Measurements from ENCODE around the gene MACROH2A2.

Gene MACROH2A2

GRCh38 chr10:70109064-70109729 is 56.6 kb downstream of the MACROH2A2 start:
- Histone ChIP-seq H3K9me3 (ENCODE audit: insufficient read depth, low read length) (no peaks in the 10 kb centered on the region), H3K4me3 (ENCODE audit: low read length) (no peak overlapping the region), H3K4me2 (ENCODE audit: low read length) (no peak overlapping the region), H3K27me3 (ENCODE audit: low read depth, low read length) (no peaks in the 10 kb centered on the region), H2AFZ (ENCODE audit: low read depth, low read length) (no peak overlapping the region), H3K27ac (ENCODE audit: low read length) (no peak overlapping the region), H4K20me1 (ENCODE audit: insufficient read depth, low read length) (no peaks in the 10 kb centered on the region), H3K79me2 (ENCODE audit: low read length) (no peaks in the 10 kb centered on the region), H3K4me1 (ENCODE audit: low read length) (peaks cover 8% of the 10 kb centered on the region), H3K36me3 (replicated peaks; ENCODE audit: low read depth, low read length) (no peaks in the 10 kb centered on the region), H3K9ac (ENCODE audit: low read length) (no peak overlapping the region)
- TF ChIP-seq EZH2phosphoT487 (IDR thresholded peaks at IDR 0.05; ENCODE audit: low read depth) = no peak
- TF ChIP-seq, protein P1, sequence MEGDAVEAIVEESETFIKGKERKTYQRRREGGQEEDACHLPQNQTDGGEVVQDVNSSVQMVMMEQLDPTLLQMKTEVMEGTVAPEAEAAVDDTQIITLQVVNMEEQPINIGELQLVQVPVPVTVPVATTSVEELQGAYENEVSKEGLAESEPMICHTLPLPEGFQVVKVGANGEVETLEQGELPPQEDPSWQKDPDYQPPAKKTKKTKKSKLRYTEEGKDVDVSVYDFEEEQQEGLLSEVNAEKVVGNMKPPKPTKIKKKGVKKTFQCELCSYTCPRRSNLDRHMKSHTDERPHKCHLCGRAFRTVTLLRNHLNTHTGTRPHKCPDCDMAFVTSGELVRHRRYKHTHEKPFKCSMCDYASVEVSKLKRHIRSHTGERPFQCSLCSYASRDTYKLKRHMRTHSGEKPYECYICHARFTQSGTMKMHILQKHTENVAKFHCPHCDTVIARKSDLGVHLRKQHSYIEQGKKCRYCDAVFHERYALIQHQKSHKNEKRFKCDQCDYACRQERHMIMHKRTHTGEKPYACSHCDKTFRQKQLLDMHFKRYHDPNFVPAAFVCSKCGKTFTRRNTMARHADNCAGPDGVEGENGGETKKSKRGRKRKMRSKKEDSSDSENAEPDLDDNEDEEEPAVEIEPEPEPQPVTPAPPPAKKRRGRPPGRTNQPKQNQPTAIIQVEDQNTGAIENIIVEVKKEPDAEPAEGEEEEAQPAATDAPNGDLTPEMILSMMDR (IDR thresholded peaks at IDR 0.05; ENCODE audit: low read depth, low read length) = no peak

DNA sequence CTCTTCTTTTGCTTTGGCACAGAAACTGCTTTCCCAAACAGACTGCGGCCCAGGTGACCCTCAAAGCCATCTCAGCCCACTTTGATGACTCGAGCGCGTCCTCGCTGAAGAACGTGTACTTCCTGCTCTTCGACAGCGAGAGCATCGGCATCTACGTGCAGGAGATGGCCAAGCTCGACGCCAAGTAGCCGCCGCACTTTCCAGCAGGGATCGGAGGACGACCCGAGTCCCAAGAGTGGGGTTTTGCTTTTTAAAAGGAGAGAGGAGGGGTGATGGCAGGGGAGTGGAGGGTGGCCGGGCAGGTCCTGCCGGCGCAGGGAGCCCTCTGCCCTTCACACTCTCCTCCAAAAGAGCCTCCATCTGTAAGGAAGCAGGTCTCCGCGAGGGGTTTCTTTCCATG is 58.9 kb downstream of the MACROH2A2 start:
- no peaks in the 10 kb centered on the region for H3K36me3 ChIP-seq (replicated peaks; ENCODE audit: low read depth, low read length)
- no peak overlapping the region for H3K4me2 ChIP-seq (ENCODE audit: low read length)
- H3K4me1 ChIP-seq (ENCODE audit: low read length) = peaks cover 13% of the 10 kb centered on the region
- no peaks in the 10 kb centered on the region for H3K9me3 ChIP-seq (ENCODE audit: insufficient read depth, low read length)
- H3K79me2 ChIP-seq (ENCODE audit: low read length) = no peaks in the 10 kb centered on the region
- TF ChIP-seq, protein P1 (IDR thresholded peaks at IDR 0.05; ENCODE audit: low read depth, low read length) = no peak
- no peak for TF ChIP-seq EZH2phosphoT487 (IDR thresholded peaks at IDR 0.05; ENCODE audit: low read depth)
- no peak overlapping the region for H3K9ac ChIP-seq (ENCODE audit: low read length)
- no peaks in the 10 kb centered on the region for H3K27me3 ChIP-seq (ENCODE audit: low read depth, low read length)
- H2AFZ ChIP-seq (ENCODE audit: low read depth, low read length) = no peak overlapping the region
- no peaks in the 10 kb centered on the region for H4K20me1 ChIP-seq (ENCODE audit: insufficient read depth, low read length)
- no peak overlapping the region for H3K27ac ChIP-seq (ENCODE audit: low read length)
- no peak overlapping the region for H3K4me3 ChIP-seq (ENCODE audit: low read length)

- Histone ChIP-seq H3K9me3 (ENCODE audit: insufficient read depth, low read length) (no peaks in the 10 kb centered on the region), H3K27me3 (ENCODE audit: low read depth, low read length) (no peaks in the 10 kb centered on the region), H3K4me3 (ENCODE audit: low read length) (no peak overlapping the region), H3K36me3 (replicated peaks; ENCODE audit: low read depth, low read length) (no peaks in the 10 kb centered on the region), H3K9ac (ENCODE audit: low read length) (no peak overlapping the region), H3K27ac (ENCODE audit: low read length) (no peak overlapping the region), H2AFZ (ENCODE audit: low read depth, low read length) (no peak overlapping the region), H3K79me2 (ENCODE audit: low read length) (no peaks in the 10 kb centered on the region), H3K4me2 (ENCODE audit: low read length) (no peak overlapping the region), H3K4me1 (ENCODE audit: low read length) (peaks cover 12% of the 10 kb centered on the region), H4K20me1 (ENCODE audit: insufficient read depth, low read length) (no peaks in the 10 kb centered on the region)
- TF ChIP-seq, protein P1 (IDR thresholded peaks at IDR 0.05; ENCODE audit: low read depth, low read length) = no peak
- no peak for TF ChIP-seq EZH2phosphoT487 (IDR thresholded peaks at IDR 0.05; ENCODE audit: low read depth)
Measured at GRCh38 chr10:70112071-70112470, 59.4 kb downstream of the MACROH2A2 start.

GRCh38 chr10:70114902-70115301 is 62.3 kb downstream of the MACROH2A2 start:
- Histone ChIP-seq H3K4me1 (ENCODE audit: low read length) (peaks cover 6% of the 10 kb centered on the region), H3K9me3 (ENCODE audit: insufficient read depth, low read length) (no peaks in the 10 kb centered on the region), H3K27me3 (ENCODE audit: low read depth, low read length) (no peaks in the 10 kb centered on the region), H3K4me2 (ENCODE audit: low read length) (no peak overlapping the region), H3K4me3 (ENCODE audit: low read length) (no peak overlapping the region), H2AFZ (ENCODE audit: low read depth, low read length) (no peak overlapping the region), H3K79me2 (ENCODE audit: low read length) (no peaks in the 10 kb centered on the region), H3K9ac (ENCODE audit: low read length) (no peak overlapping the region), H3K27ac (ENCODE audit: low read length) (no peak overlapping the region), H3K36me3 (replicated peaks; ENCODE audit: low read depth, low read length) (no peaks in the 10 kb centered on the region), H4K20me1 (ENCODE audit: insufficient read depth, low read length) (no peaks in the 10 kb centered on the region)
- TF ChIP-seq, protein P1 (IDR thresholded peaks at IDR 0.05; ENCODE audit: low read depth, low read length) = no peak
- no peak for TF ChIP-seq EZH2phosphoT487 (IDR thresholded peaks at IDR 0.05; ENCODE audit: low read depth)

Data from OCI-LY3 (cell line).